ENCODE measurements around the gene LDB2.

DNA sequence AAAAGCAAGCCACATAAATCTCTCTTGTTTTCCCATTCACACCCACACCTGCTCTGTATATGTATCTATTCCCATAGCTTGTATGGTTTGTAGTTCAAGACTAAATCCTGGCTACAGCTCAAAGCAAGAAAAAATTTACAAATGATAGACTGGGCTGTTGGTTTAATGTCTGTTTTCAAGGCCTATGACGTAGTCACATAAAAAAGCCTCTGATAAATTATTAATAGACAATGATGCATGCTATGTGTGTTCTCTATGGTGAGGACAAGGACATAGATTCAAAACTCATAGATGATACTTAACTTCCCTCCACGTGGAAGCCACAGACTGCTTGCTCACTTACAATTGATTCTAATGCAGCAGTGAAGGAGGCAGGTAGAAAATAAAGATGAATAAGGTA lies 194.0 kb downstream of the LDB2 start:
- TF ChIP-seq, protein P1, sequence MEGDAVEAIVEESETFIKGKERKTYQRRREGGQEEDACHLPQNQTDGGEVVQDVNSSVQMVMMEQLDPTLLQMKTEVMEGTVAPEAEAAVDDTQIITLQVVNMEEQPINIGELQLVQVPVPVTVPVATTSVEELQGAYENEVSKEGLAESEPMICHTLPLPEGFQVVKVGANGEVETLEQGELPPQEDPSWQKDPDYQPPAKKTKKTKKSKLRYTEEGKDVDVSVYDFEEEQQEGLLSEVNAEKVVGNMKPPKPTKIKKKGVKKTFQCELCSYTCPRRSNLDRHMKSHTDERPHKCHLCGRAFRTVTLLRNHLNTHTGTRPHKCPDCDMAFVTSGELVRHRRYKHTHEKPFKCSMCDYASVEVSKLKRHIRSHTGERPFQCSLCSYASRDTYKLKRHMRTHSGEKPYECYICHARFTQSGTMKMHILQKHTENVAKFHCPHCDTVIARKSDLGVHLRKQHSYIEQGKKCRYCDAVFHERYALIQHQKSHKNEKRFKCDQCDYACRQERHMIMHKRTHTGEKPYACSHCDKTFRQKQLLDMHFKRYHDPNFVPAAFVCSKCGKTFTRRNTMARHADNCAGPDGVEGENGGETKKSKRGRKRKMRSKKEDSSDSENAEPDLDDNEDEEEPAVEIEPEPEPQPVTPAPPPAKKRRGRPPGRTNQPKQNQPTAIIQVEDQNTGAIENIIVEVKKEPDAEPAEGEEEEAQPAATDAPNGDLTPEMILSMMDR (conservative IDR thresholded peaks at IDR 0.05 in 1 of 2, IDR thresholded peaks at IDR 0.05 in 1 of 2; ENCODE audit: extremely low read depth in 1 of 2, insufficient read depth in 1 of 2, low read depth in 1 of 2, low read length in 2 of 2) = no peak
- TF ChIP-seq EZH2 (IDR thresholded peaks at IDR 0.05; ENCODE audit: borderline replicate concordance, low read length) = no peak
